GM20431 (cell line): Measurements from ENCODE around the gene ZRANB1.
"Not testable (repeated sequence)": the region's sequence is repeated elsewhere in the genome, so short reads cannot be mapped to it uniquely, and the experiment has no call there.

ENCODE experiments used
- in situ Hi-C: fragments of 300-500 bp; cut with MseI, MboI; formaldehyde crosslinking; loops from one replicate; pipeline ENCODE4 v1.15.0; 2020; ENCODE audit warnings: low sequenced_read_pairs; ENCODE audit not compliant: unreplicated experiment

The ZRANB1 gene

GRCh38 chr10:124941823-124942222, at the start of gene ZRANB1:
ZRANB1 (plus strand) TSS chr10:124942123; CDS start chr10:124942494, 371 bp downstream.
- in situ Hi-C loops, result no loop called here

- in situ Hi-C loops, result no loop called here
Observed at GRCh38 chr10:124892905-124893304, 49.0 kb upstream of the ZRANB1 start.

GRCh38 chr10:124894569-124895215, 47.2 kb upstream of the ZRANB1 start:
- in situ Hi-C loops, result no loop called here

GRCh38 chr10:124896751-124897150, 45.2 kb upstream of the ZRANB1 start:
- in situ Hi-C loops, result no loop called here

GRCh38 chr10:124898471-124898870, 43.5 kb upstream of the ZRANB1 start:
- in situ Hi-C loops, result no loop called here

- in situ Hi-C loops, result no loop called here
Observed at GRCh38 chr10:124899151-124899550, 42.8 kb upstream of the ZRANB1 start.

GRCh38 chr10:124902462-124902861, 39.5 kb upstream of the ZRANB1 start:
- in situ Hi-C loops, result no loop called here

- in situ Hi-C loops, result no loop called here
Observed at GRCh38 chr10:124903111-124903510, 38.8 kb upstream of the ZRANB1 start.

GRCh38 chr10:124904796-124905195, 37.1 kb upstream of the ZRANB1 start:
- in situ Hi-C loops, result no loop called here

GRCh38 chr10:124906551-124907001, 35.3 kb upstream of the ZRANB1 start:
- in situ Hi-C loops, result no loop called here

GRCh38 chr10:124909563-124909962, 32.4 kb upstream of the ZRANB1 start:
- in situ Hi-C loops, result no loop called here

- in situ Hi-C loops, result no loop called here
Observed at GRCh38 chr10:124911124-124912067, 30.5 kb upstream of the ZRANB1 start.

- in situ Hi-C loops, result no loop called here
Observed at GRCh38 chr10:124912101-124912886, 29.6 kb upstream of the ZRANB1 start.

- in situ Hi-C loops, result no loop called here
Observed at GRCh38 chr10:124913167-124913566, 28.8 kb upstream of the ZRANB1 start.

- in situ Hi-C loops, result not testable (repeated sequence)
Observed at GRCh38 chr10:124914398-124914797, 27.5 kb upstream of the ZRANB1 start.

- in situ Hi-C loops, result no loop called here
Observed at GRCh38 chr10:124916098-124916584, 25.8 kb upstream of the ZRANB1 start.

- in situ Hi-C loops, result no loop called here
Observed at GRCh38 chr10:124916585-124917427, 25.1 kb upstream of the ZRANB1 start.

GRCh38 chr10:124917428-124918190, 24.3 kb upstream of the ZRANB1 start:
- in situ Hi-C loops, result no loop called here
